GM18519 (cell line): Measurements from ENCODE around the gene CADM1.
A peak's percentile ranks its signal among the peaks of the same experiment; 100 is the strongest.

Source experiments
- ATAC-seq: cut with Tn5 transposase; IDR thresholded peaks from one replicate; pipeline ENCODE4 v1.9.1; 2021; ENCODE audit warnings: mild to moderate bottlenecking, moderate library complexity; ENCODE audit not compliant: unreplicated experiment, low FRiP score

The CADM1 gene

DNA sequence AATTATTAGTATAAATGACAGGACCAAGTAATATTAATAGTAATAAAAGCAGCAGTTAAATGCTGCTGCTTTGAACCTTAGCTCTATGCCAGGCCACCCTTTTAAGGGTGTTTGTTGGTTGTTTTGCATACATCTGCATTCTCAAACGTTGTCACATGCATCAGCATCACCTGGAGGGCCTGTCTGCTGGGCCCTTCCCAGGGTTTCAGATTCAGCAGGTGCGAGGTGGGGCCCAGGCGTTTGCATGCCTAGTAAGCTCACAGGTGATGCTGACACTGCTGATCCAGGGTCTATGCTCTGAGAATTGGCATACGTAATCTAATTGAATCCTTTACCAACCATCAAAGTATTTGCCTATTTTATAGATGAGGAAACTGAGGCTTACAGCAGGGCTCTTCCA, 246.5 kb downstream of the CADM1 start:
- ATAC-seq = no peak

- no peak for ATAC-seq
Measured at GRCh38 chr11:115257270-115257669, 246.9 kb downstream of the CADM1 start.

- peak; percentile 80 for ATAC-seq
Measured at GRCh38 chr11:115256397-115257197, 247.6 kb downstream of the CADM1 start.

- ATAC-seq = no peak
Measured at GRCh38 chr11:115255006-115255762, 249.0 kb downstream of the CADM1 start.

DNA sequence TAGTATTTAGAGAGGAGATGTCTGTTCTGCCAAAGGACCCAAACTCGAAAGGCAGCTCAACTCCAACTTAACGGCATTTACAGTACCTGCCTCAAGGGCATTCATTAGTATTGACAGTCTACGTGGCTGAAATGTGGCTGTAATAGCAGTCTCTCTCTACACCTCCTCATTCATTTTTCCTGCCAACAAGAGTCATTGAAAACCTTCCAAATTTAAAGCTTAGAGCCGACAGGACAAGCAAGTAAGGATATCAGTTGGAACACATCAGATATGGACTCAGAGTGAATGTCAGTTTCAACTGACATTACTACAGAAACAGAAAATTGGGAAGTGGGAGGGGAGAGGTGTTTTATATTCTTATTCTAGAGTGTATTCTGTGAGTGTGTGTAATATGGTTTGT, 253.1 kb downstream of the CADM1 start:
- no peak for ATAC-seq

GRCh38 chr11:115249061-115249578, 255.1 kb downstream of the CADM1 start:
- no peak for ATAC-seq

DNA sequence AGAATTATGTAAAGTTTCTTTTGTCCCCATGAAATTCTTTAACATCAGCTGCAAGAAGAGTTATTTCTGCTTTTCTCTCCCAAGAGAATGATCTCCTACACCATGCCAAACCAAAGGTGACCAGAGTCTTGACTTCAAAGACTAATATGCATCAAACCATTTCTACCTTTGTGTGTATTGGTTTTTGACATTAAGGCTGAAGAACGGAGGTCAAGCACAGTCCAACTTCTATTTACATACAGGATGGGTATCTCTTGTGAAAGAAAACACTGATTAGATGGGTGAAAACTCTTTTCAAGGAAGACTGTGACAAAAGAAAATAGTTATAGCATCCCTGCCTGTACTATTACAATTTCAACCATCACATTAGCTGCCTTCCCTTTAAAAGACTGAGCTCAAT, 256.3 kb downstream of the CADM1 start:
- ATAC-seq = no peak

DNA sequence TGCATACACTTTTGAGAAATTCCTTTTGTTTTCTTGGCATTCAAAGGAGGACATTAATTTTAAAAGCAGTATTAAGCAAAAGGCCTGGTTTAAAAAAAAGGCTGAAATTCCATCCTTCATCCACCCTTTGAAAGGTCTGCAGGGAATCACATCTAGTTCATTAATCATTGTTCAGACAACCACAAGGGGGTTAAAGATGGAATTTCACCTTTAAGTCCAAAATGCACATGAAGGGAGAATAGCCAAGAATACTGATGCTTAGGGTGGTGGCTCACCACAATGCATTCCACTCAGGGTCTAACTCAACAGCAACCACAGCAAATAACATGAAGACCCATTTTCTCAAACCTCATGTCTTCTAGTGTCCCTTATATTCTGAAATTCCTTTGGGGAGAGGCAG, 256.9 kb downstream of the CADM1 start:
- ATAC-seq = no peak

- no peak for ATAC-seq
Measured at GRCh38 chr11:115244758-115245157, 259.5 kb downstream of the CADM1 start.

DNA sequence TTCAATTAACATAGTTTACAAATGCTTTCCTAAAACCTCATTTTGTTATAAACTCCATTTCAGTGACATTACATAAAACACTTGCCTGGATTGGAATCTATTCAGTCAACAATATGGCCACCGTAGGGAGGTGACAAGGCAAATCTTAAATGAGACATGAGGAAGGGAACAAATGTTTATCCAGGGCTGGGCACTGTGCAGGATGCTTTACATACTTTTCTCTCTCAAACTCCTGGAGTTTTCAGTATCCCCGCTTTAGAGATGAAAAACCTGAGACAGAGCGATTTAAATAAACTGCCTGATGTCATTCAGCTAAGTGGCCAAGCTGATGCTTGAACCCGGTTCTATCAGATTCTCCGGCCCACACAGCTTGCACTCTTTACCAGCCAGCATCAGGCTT, 259.9 kb downstream of the CADM1 start:
- no peak for ATAC-seq

DNA sequence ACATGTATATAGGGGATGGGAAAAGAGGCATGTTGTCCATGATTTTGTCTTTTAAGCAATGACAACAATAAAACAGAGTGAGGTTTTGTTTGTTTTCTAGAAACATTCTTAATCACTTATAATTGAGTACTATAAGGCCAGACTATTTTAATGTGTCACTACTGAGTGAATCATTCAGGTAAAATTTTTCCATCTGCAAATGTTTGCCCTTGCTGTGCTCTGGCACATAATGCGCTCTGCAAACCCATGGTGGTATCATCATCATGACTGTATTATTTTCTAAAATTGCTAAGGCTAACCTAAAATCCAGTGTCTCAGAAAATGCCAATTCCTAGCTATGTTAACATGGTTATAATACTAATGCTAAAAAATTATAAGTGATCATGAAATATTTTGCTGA, 261.2 kb downstream of the CADM1 start:
- ATAC-seq = no peak

GRCh38 chr11:115241899-115242298, 262.3 kb downstream of the CADM1 start:
- no peak for ATAC-seq

DNA sequence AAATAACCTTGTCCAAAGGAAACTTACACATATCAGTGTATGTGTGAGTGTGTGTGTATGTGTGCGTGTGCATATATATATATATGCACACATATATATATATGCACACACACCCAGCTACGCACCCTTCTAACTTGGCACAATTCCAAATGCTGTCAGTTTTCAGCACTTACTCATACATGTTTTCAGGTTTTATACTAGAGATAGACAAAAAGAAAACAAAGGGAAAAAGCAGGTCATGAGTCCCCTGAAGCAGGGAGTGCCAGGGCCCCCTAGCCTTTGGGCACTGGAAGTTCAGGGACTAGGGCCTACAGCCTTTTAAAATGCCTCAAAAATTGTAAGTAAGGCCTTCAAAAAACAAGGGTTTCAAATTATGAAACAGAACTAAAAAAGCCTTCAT, 265.4 kb downstream of the CADM1 start:
- no peak for ATAC-seq

DNA sequence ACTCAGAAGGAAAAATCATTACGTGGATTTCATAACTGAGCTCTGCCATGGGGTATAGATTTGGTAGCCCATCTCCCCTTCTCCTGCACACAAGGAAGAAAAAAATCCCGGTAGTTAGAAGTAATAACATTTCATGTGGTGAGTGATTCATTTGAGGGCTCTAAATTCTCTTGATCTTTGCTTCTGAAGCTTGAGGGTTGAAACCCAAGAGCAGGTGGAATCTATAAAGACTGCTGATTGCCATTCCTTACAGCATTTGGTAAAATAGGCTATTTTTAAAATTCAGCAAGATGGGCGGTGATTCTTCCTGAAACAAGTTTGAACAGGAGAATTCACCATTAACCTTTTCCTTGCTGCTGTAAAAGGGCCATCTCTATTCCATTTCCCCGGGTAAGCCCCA, 266.1 kb downstream of the CADM1 start:
- ATAC-seq = no peak

DNA sequence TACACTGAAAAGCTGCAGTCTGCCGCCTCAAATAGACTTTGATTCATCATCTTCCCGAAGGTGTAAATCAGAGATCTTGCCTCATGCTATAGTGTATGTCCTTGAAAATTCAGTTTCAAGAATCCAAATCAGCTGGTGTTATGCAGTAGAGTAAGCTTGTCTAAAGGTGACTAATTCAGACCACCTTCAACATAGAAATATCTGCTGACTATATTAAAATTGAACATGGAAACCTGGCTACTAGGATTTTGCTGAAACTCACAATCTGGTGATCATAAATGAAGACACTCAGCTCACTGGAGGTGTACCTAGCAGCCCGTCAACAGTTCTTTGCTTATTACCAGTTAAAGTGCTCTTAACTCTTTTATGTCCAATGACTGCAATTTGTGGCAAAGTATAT, 266.6 kb downstream of the CADM1 start:
- ATAC-seq = no peak

GRCh38 chr11:115234794-115235193, 269.4 kb downstream of the CADM1 start:
- no peak for ATAC-seq

GRCh38 chr11:115226556-115226955, 277.7 kb downstream of the CADM1 start:
- ATAC-seq = no peak

- ATAC-seq = no peak
Measured at GRCh38 chr11:115224551-115224950, 279.7 kb downstream of the CADM1 start.

GRCh38 chr11:115222863-115223530, 281.2 kb downstream of the CADM1 start:
- peak; percentile 19 for ATAC-seq

DNA sequence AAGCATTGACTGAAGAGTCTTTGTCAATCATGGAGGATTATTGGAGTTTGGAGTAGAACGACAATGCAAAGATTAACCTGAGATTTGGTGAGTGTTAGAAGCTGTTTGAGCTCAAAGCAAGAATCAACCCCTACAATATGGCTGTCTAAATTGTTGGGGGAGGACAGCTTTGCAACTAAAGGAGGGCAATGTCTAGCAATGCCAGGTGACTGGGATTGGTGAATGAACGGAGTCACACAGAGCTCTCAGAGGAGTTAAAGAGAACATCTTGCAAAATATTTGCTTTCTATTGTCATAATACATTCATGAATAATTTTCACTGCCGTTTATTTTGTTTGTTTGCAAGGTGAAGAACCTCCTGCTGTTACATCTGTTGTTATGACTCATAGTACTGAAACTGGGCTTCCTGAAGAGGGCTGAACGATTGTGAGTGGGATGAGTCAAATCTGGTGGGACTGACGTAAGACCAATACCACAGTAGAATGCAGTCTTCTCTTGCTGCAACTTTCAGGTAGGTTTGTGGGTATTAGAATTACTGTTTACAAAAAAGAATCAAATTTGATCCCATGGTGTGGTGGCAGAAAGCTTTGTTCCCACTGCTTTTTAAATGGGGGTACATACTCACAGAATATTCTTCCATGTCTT, 281.9 kb downstream of the CADM1 start:
- ATAC-seq = peak; percentile 94
